ENCODE measurements around the gene CDH13. TPM values are rescaled to one million over a fixed set of nuclear protein-coding genes. Genes with fewer than 3 reads are reported as not detected.

CDH13 gene
- total and polyA plus RNA-seq, 2 experiments from 2014 or later: 1.6 to 4.4 TPM

DNA sequence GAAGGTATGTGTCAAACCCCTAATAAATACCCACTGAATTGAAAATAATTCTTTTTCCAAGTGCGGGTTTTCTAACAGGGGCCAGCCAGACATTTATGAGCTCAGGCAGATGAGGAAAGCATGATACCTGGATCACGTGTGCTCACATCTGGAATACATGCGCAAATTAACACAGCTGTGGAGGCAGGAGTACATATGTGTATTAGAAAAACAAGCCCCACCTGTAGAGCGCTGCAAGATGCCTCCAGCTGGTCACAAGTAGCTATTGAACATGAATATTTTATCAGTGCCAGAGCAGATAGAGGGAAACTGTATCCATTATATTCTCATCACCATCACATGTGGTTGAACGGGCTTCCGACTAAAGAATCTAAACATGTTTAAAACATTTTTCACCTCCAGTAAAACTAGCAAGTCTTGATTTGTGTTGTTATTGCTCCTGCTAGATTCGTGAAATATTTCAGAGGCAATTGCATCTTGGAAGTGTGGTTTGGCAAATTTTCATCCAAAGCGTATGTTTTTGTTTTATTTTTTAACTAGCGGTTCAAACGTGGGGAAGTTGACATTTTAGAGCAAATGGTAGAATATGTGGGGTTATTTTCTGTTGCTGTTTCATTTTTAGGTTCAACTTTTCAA lies 482.8 kb downstream of the CDH13 start:
- H3K27ac Mint-ChIP-seq: no peak overlapping the region
- Histone ChIP-seq H3K79me2 (replicated peaks; ENCODE audit: insufficient read depth) (no peaks in the 10 kb centered on the region), H3K27me3 (ENCODE audit: insufficient read depth) (no peaks in the 10 kb centered on the region), H3K36me3 (ENCODE audit: insufficient read depth) (no peaks in the 10 kb centered on the region), H3K4me1 (ENCODE audit: insufficient read depth) (peaks cover 12% of the 10 kb centered on the region), H3K4me2 (no peak overlapping the region), H3K27ac (ENCODE audit: low read depth) (no peak overlapping the region), H3F3A (replicated peaks; ENCODE audit: low read depth) (no peaks in the 10 kb centered on the region), H3K4me3 (no peak overlapping the region), H2AFZ (no peak overlapping the region), H3K9me2 (ENCODE audit: insufficient read depth) (no peaks in the 10 kb centered on the region), H4K20me1 (replicated peaks; ENCODE audit: insufficient read depth) (no peaks in the 10 kb centered on the region)
- DNase-seq (ENCODE audit: low spot score) (no peak), ATAC-seq (no peak)
- peaks cover 12% of the 10 kb centered on the region for H3K4me1 Mint-ChIP-seq
- TF ChIP-seq NANOG (IDR thresholded peaks at IDR 0.05; ENCODE audit: borderline replicate concordance) (no peak), EZH2phosphoT487 (IDR thresholded peaks at IDR 0.05; ENCODE audit: unreplicated experiment) (no peak), ZNF114 (CRISPR knock-in tag; IDR thresholded peaks at IDR 0.05) (no peak), STAT1 (IDR thresholded peaks at IDR 0.05; ENCODE audit: unreplicated experiment) (no peak), EZH2 (IDR thresholded peaks at IDR 0.05; ENCODE audit: low read depth, unreplicated experiment) (no peak), CREB1 (CRISPR knock-in tag; IDR thresholded peaks at IDR 0.05; ENCODE audit: low read depth) (no peak), ZNF331 (CRISPR knock-in tag; IDR thresholded peaks at IDR 0.05; ENCODE audit: low read depth) (no peak), POLR2AphosphoS5 (IDR thresholded peaks at IDR 0.05; ENCODE audit: low read depth) (no peak)
- TF ChIP-seq, protein P1, sequence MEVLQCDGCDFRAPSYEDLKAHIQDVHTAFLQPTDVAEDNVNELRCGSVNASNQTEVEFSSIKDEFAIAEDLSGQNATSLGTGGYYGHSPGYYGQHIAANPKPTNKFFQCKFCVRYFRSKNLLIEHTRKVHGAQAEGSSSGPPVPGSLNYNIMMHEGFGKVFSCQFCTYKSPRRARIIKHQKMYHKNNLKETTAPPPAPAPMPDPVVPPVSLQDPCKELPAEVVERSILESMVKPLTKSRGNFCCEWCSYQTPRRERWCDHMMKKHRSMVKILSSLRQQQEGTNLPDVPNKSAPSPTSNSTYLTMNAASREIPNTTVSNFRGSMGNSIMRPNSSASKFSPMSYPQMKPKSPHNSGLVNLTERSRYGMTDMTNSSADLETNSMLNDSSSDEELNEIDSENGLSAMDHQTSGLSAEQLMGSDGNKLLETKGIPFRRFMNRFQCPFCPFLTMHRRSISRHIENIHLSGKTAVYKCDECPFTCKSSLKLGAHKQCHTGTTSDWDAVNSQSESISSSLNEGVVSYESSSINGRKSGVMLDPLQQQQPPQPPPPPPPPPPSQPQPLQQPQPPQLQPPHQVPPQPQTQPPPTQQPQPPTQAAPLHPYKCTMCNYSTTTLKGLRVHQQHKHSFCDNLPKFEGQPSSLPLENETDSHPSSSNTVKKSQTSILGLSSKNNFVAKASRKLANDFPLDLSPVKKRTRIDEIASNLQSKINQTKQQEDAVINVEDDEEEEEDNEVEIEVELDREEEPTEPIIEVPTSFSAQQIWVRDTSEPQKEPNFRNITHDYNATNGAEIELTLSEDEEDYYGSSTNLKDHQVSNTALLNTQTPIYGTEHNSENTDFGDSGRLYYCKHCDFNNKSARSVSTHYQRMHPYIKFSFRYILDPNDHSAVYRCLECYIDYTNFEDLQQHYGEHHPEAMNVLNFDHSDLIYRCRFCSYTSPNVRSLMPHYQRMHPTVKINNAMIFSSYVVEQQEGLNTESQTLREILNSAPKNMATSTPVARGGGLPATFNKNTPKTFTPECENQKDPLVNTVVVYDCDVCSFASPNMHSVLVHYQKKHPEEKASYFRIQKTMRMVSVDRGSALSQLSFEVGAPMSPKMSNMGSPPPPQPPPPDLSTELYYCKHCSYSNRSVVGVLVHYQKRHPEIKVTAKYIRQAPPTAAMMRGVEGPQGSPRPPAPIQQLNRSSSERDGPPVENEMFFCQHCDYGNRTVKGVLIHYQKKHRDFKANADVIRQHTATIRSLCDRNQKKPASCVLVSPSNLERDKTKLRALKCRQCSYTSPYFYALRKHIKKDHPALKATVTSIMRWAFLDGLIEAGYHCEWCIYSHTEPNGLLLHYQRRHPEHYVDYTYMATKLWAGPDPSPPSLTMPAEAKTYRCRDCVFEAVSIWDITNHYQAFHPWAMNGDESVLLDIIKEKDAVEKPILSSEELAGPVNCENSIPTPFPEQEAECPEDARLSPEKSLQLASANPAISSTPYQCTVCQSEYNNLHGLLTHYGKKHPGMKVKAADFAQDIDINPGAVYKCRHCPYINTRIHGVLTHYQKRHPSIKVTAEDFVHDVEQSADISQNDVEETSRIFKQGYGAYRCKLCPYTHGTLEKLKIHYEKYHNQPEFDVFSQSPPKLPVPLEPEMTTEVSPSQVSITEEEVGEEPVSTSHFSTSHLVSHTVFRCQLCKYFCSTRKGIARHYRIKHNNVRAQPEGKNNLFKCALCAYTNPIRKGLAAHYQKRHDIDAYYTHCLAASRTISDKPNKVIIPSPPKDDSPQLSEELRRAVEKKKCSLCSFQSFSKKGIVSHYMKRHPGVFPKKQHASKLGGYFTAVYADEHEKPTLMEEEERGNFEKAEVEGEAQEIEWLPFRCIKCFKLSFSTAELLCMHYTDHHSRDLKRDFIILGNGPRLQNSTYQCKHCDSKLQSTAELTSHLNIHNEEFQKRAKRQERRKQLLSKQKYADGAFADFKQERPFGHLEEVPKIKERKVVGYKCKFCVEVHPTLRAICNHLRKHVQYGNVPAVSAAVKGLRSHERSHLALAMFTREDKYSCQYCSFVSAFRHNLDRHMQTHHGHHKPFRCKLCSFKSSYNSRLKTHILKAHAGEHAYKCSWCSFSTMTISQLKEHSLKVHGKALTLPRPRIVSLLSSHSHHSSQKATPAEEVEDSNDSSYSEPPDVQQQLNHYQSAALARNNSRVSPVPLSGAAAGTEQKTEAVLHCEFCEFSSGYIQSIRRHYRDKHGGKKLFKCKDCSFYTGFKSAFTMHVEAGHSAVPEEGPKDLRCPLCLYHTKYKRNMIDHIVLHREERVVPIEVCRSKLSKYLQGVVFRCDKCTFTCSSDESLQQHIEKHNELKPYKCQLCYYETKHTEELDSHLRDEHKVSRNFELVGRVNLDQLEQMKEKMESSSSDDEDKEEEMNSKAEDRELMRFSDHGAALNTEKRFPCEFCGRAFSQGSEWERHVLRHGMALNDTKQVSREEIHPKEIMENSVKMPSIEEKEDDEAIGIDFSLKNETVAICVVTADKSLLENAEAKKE (CRISPR knock-in tag; IDR thresholded peaks at IDR 0.05): no peak
- TF ChIP-seq, protein P2, sequence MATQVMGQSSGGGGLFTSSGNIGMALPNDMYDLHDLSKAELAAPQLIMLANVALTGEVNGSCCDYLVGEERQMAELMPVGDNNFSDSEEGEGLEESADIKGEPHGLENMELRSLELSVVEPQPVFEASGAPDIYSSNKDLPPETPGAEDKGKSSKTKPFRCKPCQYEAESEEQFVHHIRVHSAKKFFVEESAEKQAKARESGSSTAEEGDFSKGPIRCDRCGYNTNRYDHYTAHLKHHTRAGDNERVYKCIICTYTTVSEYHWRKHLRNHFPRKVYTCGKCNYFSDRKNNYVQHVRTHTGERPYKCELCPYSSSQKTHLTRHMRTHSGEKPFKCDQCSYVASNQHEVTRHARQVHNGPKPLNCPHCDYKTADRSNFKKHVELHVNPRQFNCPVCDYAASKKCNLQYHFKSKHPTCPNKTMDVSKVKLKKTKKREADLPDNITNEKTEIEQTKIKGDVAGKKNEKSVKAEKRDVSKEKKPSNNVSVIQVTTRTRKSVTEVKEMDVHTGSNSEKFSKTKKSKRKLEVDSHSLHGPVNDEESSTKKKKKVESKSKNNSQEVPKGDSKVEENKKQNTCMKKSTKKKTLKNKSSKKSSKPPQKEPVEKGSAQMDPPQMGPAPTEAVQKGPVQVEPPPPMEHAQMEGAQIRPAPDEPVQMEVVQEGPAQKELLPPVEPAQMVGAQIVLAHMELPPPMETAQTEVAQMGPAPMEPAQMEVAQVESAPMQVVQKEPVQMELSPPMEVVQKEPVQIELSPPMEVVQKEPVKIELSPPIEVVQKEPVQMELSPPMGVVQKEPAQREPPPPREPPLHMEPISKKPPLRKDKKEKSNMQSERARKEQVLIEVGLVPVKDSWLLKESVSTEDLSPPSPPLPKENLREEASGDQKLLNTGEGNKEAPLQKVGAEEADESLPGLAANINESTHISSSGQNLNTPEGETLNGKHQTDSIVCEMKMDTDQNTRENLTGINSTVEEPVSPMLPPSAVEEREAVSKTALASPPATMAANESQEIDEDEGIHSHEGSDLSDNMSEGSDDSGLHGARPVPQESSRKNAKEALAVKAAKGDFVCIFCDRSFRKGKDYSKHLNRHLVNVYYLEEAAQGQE (IDR thresholded peaks at IDR 0.05; ENCODE audit: unreplicated experiment): no peak
- no peak overlapping the region for H3K4me3 Mint-ChIP-seq
- no peaks in the 10 kb centered on the region for H3K36me3 Mint-ChIP-seq (ENCODE audit: low read depth)
- H3K9me3 Mint-ChIP-seq: no peaks in the 10 kb centered on the region
- no peaks in the 10 kb centered on the region for H3K27me3 Mint-ChIP-seq (ENCODE audit: insufficient read depth, low read depth, poor library complexity)

Measured in GM23338 (cell line).